SK-N-SH (cell line): ENCODE measurements around the gene SNX8. TPM values are rescaled to one million over a fixed set of nuclear protein-coding genes. Genes with fewer than 3 reads are reported as not detected.

Source experiments
- CTCF ChIA-PET: fragments of 300-600, 350-600 bp; formaldehyde crosslinking; extraction: SDS; loops from one replicate; lab custom pipeline; 2021; lab: Yijun Ruan, JAX
- POLR2A ChIA-PET: fragments of 350-600 bp; sonication (Branson Sonifier 250); formaldehyde crosslinking; extraction: SDS; loops from one replicate; lab custom pipeline; 2020; ENCODE audit warnings: antibody characterized with exemption, inconsistent platforms; lab: Yijun Ruan, JAX
- DNase-seq: peaks from one replicate; pipeline ENCODE4 v3.0.0; 2012
- H2AFZ ChIP-seq: fragments of 200-600 bp; sonication (generic); 2 replicates; pipeline ENCODE4 v1.8.1; 2016; ENCODE audit warnings: antibody characterized with exemption, mild to moderate bottlenecking, low read depth
- H3F3A ChIP-seq: fragments of 200-600 bp; sonication (generic); replicated peaks from 2 replicates; pipeline ENCODE3; 2016; ENCODE audit warnings: antibody characterized with exemption, mild to moderate bottlenecking; ENCODE audit not compliant: insufficient read depth
- H3K27ac ChIP-seq, 2 experiments: fragments of 200-500 bp in 1 of 2; fragments of 200-600 bp in 1 of 2; sonication (Bioruptor generic) in 1 of 2; sonication (generic), shearing (Covaris generic) in 1 of 2; 2 replicates each; pipeline versions ENCODE4 v1.5.1 to v1.6.1; 2014 to 2016; ENCODE audit warnings: low read depth in 2 of 2, inconsistent platforms in 1 of 2, low read length in 1 of 2, mild to moderate bottlenecking in 1 of 2, mixed read lengths in 1 of 2
- H3K27me3 ChIP-seq: fragments of 200-600 bp; sonication (generic), shearing (Covaris generic); 2 replicates; pipeline ENCODE4 v1.6.1; 2016; ENCODE audit warnings: mixed run types; ENCODE audit not compliant: insufficient read depth
- H3K36me3 ChIP-seq, 2 experiments: fragments of 200-500 bp in 1 of 2; fragments of 200-600 bp in 1 of 2; sonication (Bioruptor generic) in 1 of 2; sonication (generic) in 1 of 2; replicated peaks in 1 of 2; 2 replicates each; pipeline versions ENCODE3 to v1.5.1; 2014 to 2016; ENCODE audit warnings: low read length in 1 of 2, mild to moderate bottlenecking in 1 of 2; ENCODE audit not compliant: insufficient read depth in 2 of 2, control insufficient read depth in 1 of 2
- H3K4me1 ChIP-seq, 2 experiments: fragments of 200-500 bp in 1 of 2; fragments of 200-600 bp in 1 of 2; sonication (Bioruptor generic) in 1 of 2; sonication (generic), shearing (Covaris generic) in 1 of 2; 2 replicates each; pipeline versions ENCODE4 v1.5.1 to v1.6.1; 2014 to 2016; ENCODE audit warnings: low read depth in 1 of 2, low read length in 1 of 2, mixed run types in 1 of 2; ENCODE audit not compliant: insufficient read depth in 2 of 2, control insufficient read depth in 1 of 2
- H3K4me2 ChIP-seq: fragments of 200-600 bp; sonication (generic), shearing (Covaris generic); 2 replicates; pipeline ENCODE4 v1.6.1; 2017; ENCODE audit warnings: mixed run types
- H3K4me3 ChIP-seq, 2 experiments: fragments of 200-500 bp in 1 of 2; fragments of 200-600 bp in 1 of 2; sonication (Bioruptor generic) in 1 of 2; sonication (generic), shearing (Covaris generic) in 1 of 2; 2 replicates each; pipeline versions ENCODE4 v1.5.1 to v1.8.1; 2014 to 2016; ENCODE audit warnings: low read depth in 2 of 2, inconsistent platforms in 1 of 2, low read length in 1 of 2, mild to moderate bottlenecking in 1 of 2, mixed read lengths in 1 of 2, moderate library complexity in 1 of 2
- H3K79me2 ChIP-seq: fragments of 200-600 bp; sonication (generic); 2 replicates; pipeline ENCODE4 v1.8.1; 2017; ENCODE audit warnings: mild to moderate bottlenecking; ENCODE audit not compliant: insufficient read depth
- H3K9ac ChIP-seq: fragments of 200-600 bp; sonication (generic); 2 replicates; pipeline ENCODE4 v1.6.1; 2017; ENCODE audit warnings: mixed run types
- H3K9me2 ChIP-seq: fragments of 200-600 bp; sonication (generic); 2 replicates; pipeline ENCODE4 v1.6.1; 2017; ENCODE audit warnings: mixed run types
- H3K9me3 ChIP-seq: fragments of 200-600 bp; sonication (generic); 2 replicates; pipeline ENCODE4 v1.6.1; 2017; ENCODE audit warnings: mixed run types, mild to moderate bottlenecking, moderate library complexity
- H4K20me1 ChIP-seq: fragments of 200-600 bp; sonication (generic); 2 replicates; pipeline ENCODE4 v1.6.1; 2017; ENCODE audit warnings: mild to moderate bottlenecking, mixed run types; ENCODE audit not compliant: insufficient read depth
- CHD2 ChIP-seq: fragments of 150-350 bp; IDR thresholded peaks from 2 replicates; pipeline ENCODE4 v1.6.1; 2018; ENCODE audit warnings: low read length; ENCODE audit not compliant: partially characterized antibody
- NFIC ChIP-seq: IDR thresholded peaks from 2 replicates; pipeline ENCODE4 v1.4.0; 2012; ENCODE audit warnings: borderline replicate concordance
- REST ChIP-seq: IDR thresholded peaks from 2 replicates; pipeline ENCODE4 v1.6.1; 2012; ENCODE audit warnings: mild to moderate bottlenecking, low read depth, low read length, moderate library complexity
- WGBS: methylation state at CpG from one replicate; pipeline ENCODE4 v1.1.6; 2017; ENCODE audit warnings: low lambda C conversion rate; 5-methylcytosine and 5-hydroxymethylcytosine counted together
- polyA plus RNA-seq, 3 experiments: library from polyadenylated mRNA; depleted of rRNA; stranded (reverse); fragments of >200 nt; gene quantifications; 2 replicates each; pipeline ENCODE4 v1.2.3, GENCODE V29; 2012
- TF ChIP-seq, protein P1 (sequence below): fragments of 200-600 bp; sonication (generic); IDR thresholded peaks from 2 replicates; pipeline ENCODE4 v1.6.1; 2017; ENCODE audit warnings: antibody characterized with exemption, mild to moderate bottlenecking, moderate library complexity
- TF ChIP-seq, protein P2 (sequence below): IDR thresholded peaks from 2 replicates; pipeline ENCODE4 v1.4.0; 2012; ENCODE audit warnings: low read depth, borderline replicate concordance

SNX8 gene
- polyA plus RNA-seq, 1 of the 3 experiments (the other 2 are of a cell fraction): 20.6 TPM

- TF ChIP-seq REST: no peak
- TF ChIP-seq, protein P1, sequence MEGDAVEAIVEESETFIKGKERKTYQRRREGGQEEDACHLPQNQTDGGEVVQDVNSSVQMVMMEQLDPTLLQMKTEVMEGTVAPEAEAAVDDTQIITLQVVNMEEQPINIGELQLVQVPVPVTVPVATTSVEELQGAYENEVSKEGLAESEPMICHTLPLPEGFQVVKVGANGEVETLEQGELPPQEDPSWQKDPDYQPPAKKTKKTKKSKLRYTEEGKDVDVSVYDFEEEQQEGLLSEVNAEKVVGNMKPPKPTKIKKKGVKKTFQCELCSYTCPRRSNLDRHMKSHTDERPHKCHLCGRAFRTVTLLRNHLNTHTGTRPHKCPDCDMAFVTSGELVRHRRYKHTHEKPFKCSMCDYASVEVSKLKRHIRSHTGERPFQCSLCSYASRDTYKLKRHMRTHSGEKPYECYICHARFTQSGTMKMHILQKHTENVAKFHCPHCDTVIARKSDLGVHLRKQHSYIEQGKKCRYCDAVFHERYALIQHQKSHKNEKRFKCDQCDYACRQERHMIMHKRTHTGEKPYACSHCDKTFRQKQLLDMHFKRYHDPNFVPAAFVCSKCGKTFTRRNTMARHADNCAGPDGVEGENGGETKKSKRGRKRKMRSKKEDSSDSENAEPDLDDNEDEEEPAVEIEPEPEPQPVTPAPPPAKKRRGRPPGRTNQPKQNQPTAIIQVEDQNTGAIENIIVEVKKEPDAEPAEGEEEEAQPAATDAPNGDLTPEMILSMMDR: no peak
- no peak for TF ChIP-seq CHD2
- TF ChIP-seq NFIC: no peak
- TF ChIP-seq, protein P2, sequence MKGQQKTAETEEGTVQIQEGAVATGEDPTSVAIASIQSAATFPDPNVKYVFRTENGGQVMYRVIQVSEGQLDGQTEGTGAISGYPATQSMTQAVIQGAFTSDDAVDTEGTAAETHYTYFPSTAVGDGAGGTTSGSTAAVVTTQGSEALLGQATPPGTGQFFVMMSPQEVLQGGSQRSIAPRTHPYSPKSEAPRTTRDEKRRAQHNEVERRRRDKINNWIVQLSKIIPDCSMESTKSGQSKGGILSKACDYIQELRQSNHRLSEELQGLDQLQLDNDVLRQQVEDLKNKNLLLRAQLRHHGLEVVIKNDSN: no peak
Observed at GRCh38 chr7:2299131-2299829, 15.0 kb downstream of the SNX8 start (continued).

GRCh38 chr7:2296832-2297231, 17.4 kb downstream of the SNX8 start:
- peaks cover 25% of the 10 kb centered on the region; the same call in 1 of the 2 replicates for H3K79me2 ChIP-seq
- CTCF ChIA-PET: no interaction called here

More at GRCh38 chr7:2296832-2297231, 17.4 kb downstream of the SNX8 start:
- Histone ChIP-seq H3K27ac (no peak overlapping the region), H3K9me3 (no peaks in the 10 kb centered on the region), H3K27me3 (no peaks in the 10 kb centered on the region), H3K4me3 (no peak overlapping the region), H3F3A (peaks cover 3% of the 10 kb centered on the region), H3K4me1 (no peaks in the 10 kb centered on the region), H4K20me1 (peaks cover 6% of the 10 kb centered on the region; the same call in 1 of the 2 replicates), H3K36me3 (no peaks in the 10 kb centered on the region), H3K9me2 (no peaks in the 10 kb centered on the region), H3K4me2 (no peak overlapping the region), H2AFZ (no peak overlapping the region), H3K9ac (no peak overlapping the region)
- POLR2A ChIA-PET: no interaction called here
- no peak for TF ChIP-seq CHD2
- TF ChIP-seq, protein P1: no peak
- 98% methylated on average over 6 of the region's 6 CpGs for WGBS
- no peak for DNase-seq
